ENCODE data around the gene OR1M1. TPM values are rescaled to one million over a fixed set of nuclear protein-coding genes. Genes with fewer than 3 reads are reported as not detected.

The OR1M1 gene, protein sequence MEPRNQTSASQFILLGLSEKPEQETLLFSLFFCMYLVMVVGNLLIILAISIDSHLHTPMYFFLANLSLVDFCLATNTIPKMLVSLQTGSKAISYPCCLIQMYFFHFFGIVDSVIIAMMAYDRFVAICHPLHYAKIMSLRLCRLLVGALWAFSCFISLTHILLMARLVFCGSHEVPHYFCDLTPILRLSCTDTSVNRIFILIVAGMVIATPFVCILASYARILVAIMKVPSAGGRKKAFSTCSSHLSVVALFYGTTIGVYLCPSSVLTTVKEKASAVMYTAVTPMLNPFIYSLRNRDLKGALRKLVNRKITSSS
- not detected in 2 replicates for total RNA-seq (ENCODE audit: low replicate concordance)

GRCh38 chr19:9086761-9087160 lies at the start of gene OR1M1:
TSS of gene OR1M1 (plus strand) at chr19:9087061. CDS start at chr19:9093245, 6,184 bp downstream.

DNA sequence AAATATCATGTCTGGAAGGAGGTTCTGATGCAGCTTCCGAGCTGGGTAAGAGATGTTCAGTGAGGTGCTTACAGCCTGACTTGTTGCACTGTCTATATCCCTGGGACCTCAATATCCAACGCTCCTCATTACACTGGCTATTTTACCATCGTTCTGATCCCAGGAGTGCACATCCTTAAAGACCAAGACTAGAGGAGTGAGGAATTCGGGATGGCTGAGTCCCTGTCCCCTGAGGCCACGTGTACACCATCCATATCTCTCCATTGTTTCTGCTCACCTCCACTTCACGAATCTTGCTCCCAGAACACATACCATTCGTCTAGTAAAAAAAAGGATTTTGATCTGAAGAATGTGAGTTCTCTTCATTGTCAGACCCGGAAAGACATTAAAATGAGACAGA lies 20.5 kb downstream of the OR1M1 start, which contains the start of gene OR7G2:
TSS of gene OR7G2 (minus strand) at position 101 of the 400 bp plus-strand sequence. CDS start 4,232 bp downstream, outside the sequence.

GRCh38 chr19:9115307-9115813 lies 28.5 kb downstream of the OR1M1 start, which contains the start of gene OR7G1:
TSS of gene OR7G1 (minus strand) at chr19:9115763. CDS start at chr19:9115763, 0 bp downstream.

DNA sequence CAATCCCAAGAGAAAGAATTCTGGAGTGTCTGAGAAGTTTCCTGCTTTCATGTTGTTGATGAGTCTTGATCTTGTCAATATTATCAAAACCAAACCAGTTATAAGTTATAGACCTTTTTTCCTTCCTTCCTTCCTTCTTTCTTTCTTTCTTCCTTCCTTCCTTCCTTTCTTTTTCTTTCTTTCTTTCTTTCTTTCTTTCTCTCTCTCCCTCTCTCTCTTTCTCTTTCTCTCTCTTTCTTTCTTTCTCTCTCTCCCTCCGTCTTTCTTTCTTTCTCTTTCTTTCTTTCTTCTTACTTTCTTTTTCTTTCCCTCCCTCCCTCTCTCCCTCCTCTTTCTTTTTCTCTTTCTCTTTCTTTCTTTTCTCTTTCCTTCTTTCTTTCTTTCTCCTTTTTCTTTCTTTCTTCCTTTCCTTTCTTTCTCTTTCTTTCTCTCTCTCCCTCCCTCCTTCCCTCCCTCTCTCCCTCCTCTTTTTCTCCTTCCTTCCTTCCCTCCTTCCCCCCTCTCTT lies 40.1 kb downstream of the OR1M1 start, which contains the start of gene OR7G3:
TSS of gene OR7G3 (minus strand) at position 51 of the 506 bp plus-strand sequence. CDS start at position 51, 0 bp downstream.

DNA sequence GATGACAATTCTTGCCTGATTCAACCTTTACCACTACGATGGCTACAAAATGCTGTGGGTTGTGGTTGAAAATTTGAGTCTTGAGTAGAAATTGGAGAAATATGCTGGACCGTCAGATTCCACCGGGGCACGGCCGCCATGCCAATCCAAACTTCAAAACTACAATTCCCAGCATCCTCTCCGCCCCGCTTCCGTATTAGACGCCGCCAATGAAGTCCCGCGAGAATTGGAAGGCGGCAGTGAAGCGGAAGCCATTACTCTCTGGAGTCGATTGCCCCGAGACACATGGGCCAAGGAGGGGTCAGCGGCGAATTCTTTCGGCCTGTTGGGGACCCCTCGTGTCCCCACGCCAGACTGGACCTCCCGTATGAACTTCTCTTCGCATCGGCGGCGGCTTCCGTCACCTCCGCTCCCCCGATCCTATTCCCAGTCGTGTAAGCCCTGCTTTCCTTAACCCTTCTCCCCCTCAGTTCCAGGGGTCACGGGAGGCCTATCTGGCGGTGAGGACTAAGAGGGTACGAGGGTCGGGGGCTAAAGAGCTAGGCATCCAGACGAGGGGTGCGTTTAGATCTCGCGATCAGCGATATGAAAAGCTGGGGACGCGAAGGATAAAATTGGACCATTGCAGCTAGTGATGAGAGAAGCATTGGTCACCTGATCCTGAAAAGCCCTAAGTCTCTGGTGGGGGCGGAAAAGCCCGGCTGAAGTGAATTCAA lies 53.5 kb downstream of the OR1M1 start, which contains the start of gene ZNF317:
TSS of gene ZNF317 (plus strand) at position 239 of the 716 bp plus-strand sequence. CDS start 15,620 bp downstream, outside the sequence.

Other genes with a start within 250 kb of the OR1M1 start
- not detected in 2 replicates for gene MUC16, start 76.7 kb upstream of the OR1M1 start, total RNA-seq (ENCODE audit: low replicate concordance)
- not detected in 2 replicates for gene OR7G2, start 20.4 kb downstream of the OR1M1 start, total RNA-seq (ENCODE audit: low replicate concordance)
- not detected in 2 replicates for gene OR7G1, start 28.7 kb downstream of the OR1M1 start, total RNA-seq (ENCODE audit: low replicate concordance)
- not detected in 2 replicates for gene OR7G3, start 39.9 kb downstream of the OR1M1 start, total RNA-seq (ENCODE audit: low replicate concordance)
- gene ZNF317, start 53.3 kb downstream of the OR1M1 start, total RNA-seq (ENCODE audit: low replicate concordance), result 11.7 and 12.1 TPM in 2 replicates
- not detected in 2 replicates for gene OR7D2, start 91.9 kb downstream of the OR1M1 start, total RNA-seq (ENCODE audit: low replicate concordance)
- not detected in 2 replicates for gene OR7D4, start 132.5 kb downstream of the OR1M1 start, total RNA-seq (ENCODE audit: low replicate concordance)
- gene OR7E24, start 163.9 kb downstream of the OR1M1 start, total RNA-seq (ENCODE audit: low replicate concordance), result not detected in 2 replicates
- gene ZNF699, start 222.8 kb downstream of the OR1M1 start, total RNA-seq (ENCODE audit: low replicate concordance), result 2.9 and 12.6 TPM in 2 replicates
- 11.0 and 11.4 TPM in 2 replicates for gene ZNF559, start 237.1 kb downstream of the OR1M1 start, total RNA-seq (ENCODE audit: low replicate concordance)

Data from smooth muscle cell of the coronary artery (primary cell).